Astrocyte of the hippocampus (primary cell): ENCODE results near the gene ZSWIM6.
A peak's percentile ranks its signal among the peaks of the same experiment; 100 is the strongest.

ENCODE experiments used
- DNase-seq: peaks from one replicate; pipeline ENCODE4 v3.0.0; 2011; ENCODE audit warnings: low read depth, low spot score

Gene ZSWIM6

GRCh38 chr5:61332851-61333320 lies 828 bp downstream of the ZSWIM6 start:
- peak; percentile 78 for DNase-seq

- DNase-seq: peak; percentile 67
Observed at GRCh38 chr5:61333321-61333953, 1.4 kb downstream of the ZSWIM6 start.

GRCh38 chr5:61333954-61334867 lies 2.2 kb downstream of the ZSWIM6 start:
- DNase-seq: peak; percentile 40

GRCh38 chr5:61334868-61335615 lies 3.0 kb downstream of the ZSWIM6 start:
- DNase-seq: peak; percentile 87

- DNase-seq: no peak
Observed at GRCh38 chr5:61339764-61340163, 7.7 kb downstream of the ZSWIM6 start.

- no peak for DNase-seq
Observed at GRCh38 chr5:61340775-61341361, 8.8 kb downstream of the ZSWIM6 start.

- peak; percentile 45 for DNase-seq
Observed at GRCh38 chr5:61342071-61342501, 10.0 kb downstream of the ZSWIM6 start.

GRCh38 chr5:61344187-61344944 lies 12.3 kb downstream of the ZSWIM6 start:
- no peak for DNase-seq

- no peak for DNase-seq
Observed at GRCh38 chr5:61346511-61346910, 14.5 kb downstream of the ZSWIM6 start.

- DNase-seq: no peak
Observed at GRCh38 chr5:61347080-61347479, 15.0 kb downstream of the ZSWIM6 start.

- DNase-seq: no peak
Observed at GRCh38 chr5:61348447-61348846, 16.4 kb downstream of the ZSWIM6 start.

GRCh38 chr5:61349935-61350334 lies 17.9 kb downstream of the ZSWIM6 start:
- DNase-seq: no peak

GRCh38 chr5:61350535-61350934 lies 18.5 kb downstream of the ZSWIM6 start:
- no peak for DNase-seq

GRCh38 chr5:61351733-61352132 lies 19.7 kb downstream of the ZSWIM6 start:
- DNase-seq: no peak

- DNase-seq: no peak
Observed at GRCh38 chr5:61352180-61352579, 20.1 kb downstream of the ZSWIM6 start.

- DNase-seq: no peak
Observed at GRCh38 chr5:61352612-61353156, 20.6 kb downstream of the ZSWIM6 start.

GRCh38 chr5:61353293-61353692 lies 21.2 kb downstream of the ZSWIM6 start:
- DNase-seq: no peak

- DNase-seq: no peak
Observed at GRCh38 chr5:61354199-61354598, 22.1 kb downstream of the ZSWIM6 start.

- DNase-seq: no peak
Observed at GRCh38 chr5:61357745-61358144, 25.7 kb downstream of the ZSWIM6 start.

GRCh38 chr5:61362796-61363368 lies 30.8 kb downstream of the ZSWIM6 start:
- DNase-seq: no peak
